IPS-18a (cell line): Measurements from ENCODE around the gene C9.

Experiments used
- H3K27ac ChIP-seq: one replicate; pipeline ENCODE4 v1.5.1; 2013; ENCODE audit warnings: low read length
- H3K27me3 ChIP-seq: one replicate; pipeline ENCODE4 v1.6.1; 2013; ENCODE audit warnings: mild to moderate bottlenecking, low read length; ENCODE audit not compliant: control insufficient read depth, insufficient read depth
- H3K36me3 ChIP-seq: one replicate; pipeline ENCODE4 v1.6.1; 2013; ENCODE audit warnings: low read depth, low read length; ENCODE audit not compliant: control insufficient read depth
- H3K4me1 ChIP-seq: one replicate; pipeline ENCODE4 v1.6.1; 2013; ENCODE audit warnings: low read depth, low read length; ENCODE audit not compliant: control insufficient read depth
- H3K4me3 ChIP-seq: one replicate; pipeline ENCODE4 v1.5.1; 2013; ENCODE audit warnings: low read length
- H3K9ac ChIP-seq: one replicate; pipeline ENCODE4 v1.6.1; 2013; ENCODE audit warnings: mild to moderate bottlenecking, low read length, moderate library complexity
- H3K9me3 ChIP-seq: one replicate; pipeline ENCODE4 v1.6.1; 2013; ENCODE audit warnings: low read depth, low read length; ENCODE audit not compliant: control insufficient read depth

The C9 gene

GRCh38 chr5:39399135-39400036 is 35.1 kb upstream of the C9 start:
- no peaks in the 10 kb centered on the region for H3K36me3 ChIP-seq
- H3K27me3 ChIP-seq = no peaks in the 10 kb centered on the region
- H3K27ac ChIP-seq = no peak overlapping the region
- no peak overlapping the region for H3K4me3 ChIP-seq
- H3K9ac ChIP-seq = no peak overlapping the region
- no peaks in the 10 kb centered on the region for H3K9me3 ChIP-seq
- H3K4me1 ChIP-seq = peaks cover 14% of the 10 kb centered on the region

- Histone ChIP-seq H3K27ac (no peak overlapping the region), H3K9me3 (no peaks in the 10 kb centered on the region), H3K9ac (no peak overlapping the region), H3K4me3 (no peak overlapping the region), H3K36me3 (no peaks in the 10 kb centered on the region), H3K4me1 (peaks cover 14% of the 10 kb centered on the region), H3K27me3 (no peaks in the 10 kb centered on the region)
Observed at GRCh38 chr5:39396843-39397242, 32.5 kb upstream of the C9 start.

- H3K27me3 ChIP-seq = no peaks in the 10 kb centered on the region
- no peaks in the 10 kb centered on the region for H3K36me3 ChIP-seq
- peaks cover 7% of the 10 kb centered on the region for H3K4me1 ChIP-seq
- H3K9me3 ChIP-seq = no peaks in the 10 kb centered on the region
- no peak overlapping the region for H3K27ac ChIP-seq
- H3K4me3 ChIP-seq = no peak overlapping the region
- no peak overlapping the region for H3K9ac ChIP-seq
Observed at GRCh38 chr5:39395521-39395920, 31.2 kb upstream of the C9 start.

- H3K27ac ChIP-seq = no peak overlapping the region
- no peak overlapping the region for H3K4me3 ChIP-seq
- no peak overlapping the region for H3K9ac ChIP-seq
- peaks cover 7% of the 10 kb centered on the region for H3K4me1 ChIP-seq
- H3K36me3 ChIP-seq = no peaks in the 10 kb centered on the region
- H3K27me3 ChIP-seq = no peaks in the 10 kb centered on the region
- no peaks in the 10 kb centered on the region for H3K9me3 ChIP-seq
Observed at GRCh38 chr5:39394946-39395345, 30.7 kb upstream of the C9 start.

- H3K9ac ChIP-seq = no peak overlapping the region
- H3K36me3 ChIP-seq = no peaks in the 10 kb centered on the region
- no peaks in the 10 kb centered on the region for H3K9me3 ChIP-seq
- H3K4me1 ChIP-seq = no peaks in the 10 kb centered on the region
- H3K27me3 ChIP-seq = no peaks in the 10 kb centered on the region
- H3K4me3 ChIP-seq = no peak overlapping the region
- no peak overlapping the region for H3K27ac ChIP-seq
Observed at GRCh38 chr5:39390945-39391344, 26.6 kb upstream of the C9 start.

GRCh38 chr5:39387293-39387692 is 23.0 kb upstream of the C9 start:
- H3K9ac ChIP-seq = no peak overlapping the region

GRCh38 chr5:39384271-39384670 is 20.0 kb upstream of the C9 start:
- Histone ChIP-seq H3K4me1 (no peaks in the 10 kb centered on the region), H3K36me3 (no peaks in the 10 kb centered on the region), H3K4me3 (no peak overlapping the region), H3K9ac (no peak overlapping the region), H3K27ac (no peak overlapping the region), H3K27me3 (no peaks in the 10 kb centered on the region), H3K9me3 (no peaks in the 10 kb centered on the region)

More at GRCh38 chr5:39387293-39387692, 23.0 kb upstream of the C9 start:
- Histone ChIP-seq H3K4me1 (no peaks in the 10 kb centered on the region), H3K27ac (no peak overlapping the region), H3K36me3 (no peaks in the 10 kb centered on the region), H3K9me3 (no peaks in the 10 kb centered on the region), H3K4me3 (no peak overlapping the region), H3K27me3 (no peaks in the 10 kb centered on the region)

- Histone ChIP-seq H3K9me3 (no peaks in the 10 kb centered on the region), H3K4me1 (no peaks in the 10 kb centered on the region), H3K27ac (no peak overlapping the region), H3K36me3 (no peaks in the 10 kb centered on the region), H3K27me3 (no peaks in the 10 kb centered on the region), H3K9ac (no peak overlapping the region), H3K4me3 (no peak overlapping the region)
Observed at GRCh38 chr5:39381376-39381775, 17.1 kb upstream of the C9 start.

- no peaks in the 10 kb centered on the region for H3K36me3 ChIP-seq
- no peaks in the 10 kb centered on the region for H3K9me3 ChIP-seq
- H3K27ac ChIP-seq = no peak overlapping the region
- no peak overlapping the region for H3K4me3 ChIP-seq
- H3K27me3 ChIP-seq = no peaks in the 10 kb centered on the region
- H3K9ac ChIP-seq = no peak overlapping the region
- no peaks in the 10 kb centered on the region for H3K4me1 ChIP-seq
Observed at GRCh38 chr5:39379693-39380092, 15.4 kb upstream of the C9 start.

- Histone ChIP-seq H3K9ac (no peak overlapping the region), H3K36me3 (no peaks in the 10 kb centered on the region), H3K27ac (no peak overlapping the region), H3K27me3 (no peaks in the 10 kb centered on the region), H3K4me1 (no peaks in the 10 kb centered on the region), H3K9me3 (no peaks in the 10 kb centered on the region), H3K4me3 (no peak overlapping the region)
Observed at GRCh38 chr5:39377613-39378012, 13.3 kb upstream of the C9 start.

GRCh38 chr5:39376293-39376714 is 12.0 kb upstream of the C9 start:
- H3K36me3 ChIP-seq = no peaks in the 10 kb centered on the region
- H3K4me3 ChIP-seq = no peak overlapping the region
- H3K4me1 ChIP-seq = no peaks in the 10 kb centered on the region
- H3K27me3 ChIP-seq = no peaks in the 10 kb centered on the region
- H3K9ac ChIP-seq = no peak overlapping the region
- H3K9me3 ChIP-seq = no peaks in the 10 kb centered on the region
- no peak overlapping the region for H3K27ac ChIP-seq

GRCh38 chr5:39373791-39374190 is 9.5 kb upstream of the C9 start:
- H3K36me3 ChIP-seq = no peaks in the 10 kb centered on the region
- H3K9me3 ChIP-seq = no peaks in the 10 kb centered on the region
- no peak overlapping the region for H3K9ac ChIP-seq

More at GRCh38 chr5:39373791-39374190, 9.5 kb upstream of the C9 start:
- no peak overlapping the region for H3K27ac ChIP-seq
- no peaks in the 10 kb centered on the region for H3K27me3 ChIP-seq
- peaks cover 5% of the 10 kb centered on the region for H3K4me1 ChIP-seq
- no peak overlapping the region for H3K4me3 ChIP-seq
